Heart left ventricle (tissue), 16 donors: Measurements from ENCODE around the gene ADAMTSL5. TPM values are rescaled to one million over a fixed set of nuclear protein-coding genes. Genes with fewer than 3 reads are reported as not detected.
"Not testable (repeated sequence)": the region's sequence is repeated elsewhere in the genome, so short reads cannot be mapped to it uniquely, and the experiment has no call there.

Experiments
- ATAC-seq, 4 donors: fragments of 200-7000 bp; cut with Tn5 transposase; one replicate each; pipeline ENCODE4 v1.9.1; 2020 to 2022; ENCODE audit warnings: moderate library complexity in 4 of 4, mild to moderate bottlenecking in 3 of 4, moderate number of reproducible peaks in 1 of 4
- DNase-seq, 5 donors: peaks; one replicate each; pipeline ENCODE4 v3.0.0-alpha.2; 2020
- H3K27ac ChIP-seq, 12 donors: fragments of 200-600 bp; sonication (generic) in 4 of 12; one replicate each; pipeline versions ENCODE4 v1.5.0 to v1.8.0; 2016 to 2022; ENCODE audit warnings: mild to moderate bottlenecking in 2 of 12
- H3K27me3 ChIP-seq, 9 donors: fragments of 200-600 bp; sonication (generic) in 2 of 9; one replicate each; pipeline versions ENCODE4 v1.5.1 to v1.8.0; 2016 to 2022; ENCODE audit warnings: mild to moderate bottlenecking in 3 of 9
- H3K36me3 ChIP-seq, 9 donors: fragments of 200-600 bp; sonication (generic) in 2 of 9; one replicate each; pipeline versions ENCODE4 v1.5.0 to v1.8.0; 2018 to 2022; ENCODE audit warnings: mild to moderate bottlenecking in 2 of 9
- H3K4me1 ChIP-seq, 12 donors: fragments of 200-600 bp; sonication (generic) in 4 of 12; one replicate each; pipeline versions ENCODE4 v1.5.0 to v1.8.0; 2016 to 2022; ENCODE audit warnings: mild to moderate bottlenecking in 3 of 12
- H3K4me3 ChIP-seq, 12 donors: fragments of 200-600 bp; sonication (generic) in 4 of 12; one replicate each; pipeline versions ENCODE4 v1.5.0 to v1.8.0; 2017 to 2022; ENCODE audit warnings: mild to moderate bottlenecking in 9 of 12, moderate library complexity in 4 of 12
- H3K9me3 ChIP-seq, 12 donors: fragments of 200-600 bp; sonication (generic) in 4 of 12; one replicate each; pipeline versions ENCODE4 v1.5.0 to v1.8.0; 2016 to 2022; ENCODE audit warnings: mild to moderate bottlenecking in 1 of 12
- POLR2A ChIP-seq, 2 donors: fragments of 450-650 bp; IDR thresholded peaks; one replicate each; pipeline ENCODE4 v1.6.1; 2017; ENCODE audit warnings: antibody characterized with exemption in 2 of 2, mild to moderate bottlenecking in 2 of 2, moderate library complexity in 2 of 2
- WGBS, 4 donors: extraction: QIAGEN DNeasy Blood & Tissue Kit in 2 of 4; methylation state at CpG; one replicate each; pipeline versions ENCODE4 v1.1.5 to v1.1.7; 2013 to 2018; 5-methylcytosine and 5-hydroxymethylcytosine counted together
- intact Hi-C, 10 donors: fragments of 100-400 bp; cut with DNase I; formaldehyde crosslinking; loops; one replicate each; pipeline versions ENCODE4 v1.11.1 to v1.14.2; 2022
- polyA plus RNA-seq, 2 donors: library from polyadenylated mRNA; stranded (reverse); fragments of 200-250 nt; gene quantifications; one replicate each; pipeline ENCODE4 v1.2.3, GENCODE V29; 2013
- total RNA-seq, 9 donors: library from RNA; depleted of rRNA in 2 of 9; stranded (reverse); fragments of >200 nt in 2 of 9; fragmentation: NEBNext Ultra II Directional in 3 of 9; extraction: Animal tissue kit (Norgen Biotek cat#: 25700) in 3 of 9; gene quantifications; one replicate each; pipeline versions ENCODE4 v1.1.0 to v1.2.4, GENCODE V29; 2016 to 2023
- TF ChIP-seq, protein P1 (sequence below), 12 donors: fragments of 200-600 bp; sonication (generic) in 4 of 12; IDR thresholded peaks; one replicate each; pipeline versions ENCODE4 v1.5.0 to v1.8.0; 2018 to 2022; ENCODE audit warnings: antibody characterized with exemption in 12 of 12, mild to moderate bottlenecking in 5 of 12
- donor health status: ischemic (EF 13 %, LVEDD 7.1; RV severe dilation, severe dysfunction).
- donor health status: healthy with polysubstance abuse.
- donor health status: DM: no; HTN: yes; CAD: no.
- donor health status: DM: no; HTN: no; CAD: no.
- donor health status: ischemic (EF 25% LVEDD 6.9; RV normal size, moderate dysfunction).
- donor health status: ischemic (EF 25% LVEDD 5.7; RV mildly dilated, moderate dysfunction).
- donor health status: healthy.
- donor health status: DM: yes; HTN: yes; CAD: no.
- donor health status: ischemic (EF 35%, LVEDD 5.7; RV mildly dilated, moderate dysfunction).
- donor health status: nonischemic (EF 11% LVEDD 7.7; RV severe dilation, severe dysfunction).
- donor health status: DM: yes; HTN: yes; CAD: no.
- donor health status: PGD.
- donor health status: ischemic (EF 29% LVEDD 5.4; RV normal size, mild dysfunction).
- donor health status: nonischemic (EF 23%, LVEDD 6.1; RV moderate dilation, normal function).

Gene ADAMTSL5
- total and polyA plus RNA-seq, 11 donors: 20.8 to 53.6 (median 30.2) TPM

DNA sequence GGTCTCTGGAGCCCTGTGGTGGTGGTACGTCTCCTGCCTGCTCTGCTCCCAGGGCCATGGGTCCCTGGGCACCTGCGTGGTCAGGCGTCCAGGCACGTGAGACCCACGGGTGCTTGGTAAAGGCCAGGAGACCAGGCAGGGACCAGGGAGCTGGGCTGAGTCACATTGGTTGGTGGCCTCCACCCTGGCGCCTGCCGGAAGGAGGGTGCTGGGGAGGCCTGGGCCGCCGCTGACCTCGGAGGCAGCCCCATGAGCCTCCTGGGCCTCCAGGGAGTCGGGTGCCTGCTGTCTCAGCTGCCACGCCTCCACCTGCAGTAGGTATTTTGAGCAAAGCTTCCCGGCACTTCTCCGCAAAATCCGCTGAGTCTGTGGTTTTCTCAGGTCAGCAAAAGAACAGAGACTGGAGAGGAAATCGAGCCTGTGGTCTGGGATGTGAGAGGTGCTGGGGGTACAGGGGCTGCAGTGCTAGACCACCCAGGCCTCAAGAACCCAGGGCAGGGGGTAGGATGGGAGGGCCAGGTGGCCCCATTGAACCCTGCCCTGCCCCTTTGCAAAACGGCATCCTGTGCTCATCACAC lies 7.5 kb upstream of the ADAMTSL5 start:
- Histone ChIP-seq H3K27me3 (peaks cover 0 to 28% (median 15%) of the 10 kb centered on the region in 9 donors), H3K4me1 (peaks cover 0 to 20% (median 0%) of the 10 kb centered on the region in 12 donors), H3K27ac (no peak overlapping the region), H3K4me3 (no peak overlapping the region), H3K36me3 (no peaks in the 10 kb centered on the region), H3K9me3 (no peaks in the 10 kb centered on the region)
- ATAC-seq (no peak), DNase-seq (no peak)
- WGBS, 4 donors: 78 to 87% (median 83%) methylated on average over 10 to 17 of the region's 17 CpGs
- intact Hi-C loops: loop anchor here in 2 of 10 donors (10.0 kb wide), 1 partner anchor 235 kb away; the partner anchor contains the start of gene EFNA2 (in 2 of the 2)
- TF ChIP-seq, protein P1, sequence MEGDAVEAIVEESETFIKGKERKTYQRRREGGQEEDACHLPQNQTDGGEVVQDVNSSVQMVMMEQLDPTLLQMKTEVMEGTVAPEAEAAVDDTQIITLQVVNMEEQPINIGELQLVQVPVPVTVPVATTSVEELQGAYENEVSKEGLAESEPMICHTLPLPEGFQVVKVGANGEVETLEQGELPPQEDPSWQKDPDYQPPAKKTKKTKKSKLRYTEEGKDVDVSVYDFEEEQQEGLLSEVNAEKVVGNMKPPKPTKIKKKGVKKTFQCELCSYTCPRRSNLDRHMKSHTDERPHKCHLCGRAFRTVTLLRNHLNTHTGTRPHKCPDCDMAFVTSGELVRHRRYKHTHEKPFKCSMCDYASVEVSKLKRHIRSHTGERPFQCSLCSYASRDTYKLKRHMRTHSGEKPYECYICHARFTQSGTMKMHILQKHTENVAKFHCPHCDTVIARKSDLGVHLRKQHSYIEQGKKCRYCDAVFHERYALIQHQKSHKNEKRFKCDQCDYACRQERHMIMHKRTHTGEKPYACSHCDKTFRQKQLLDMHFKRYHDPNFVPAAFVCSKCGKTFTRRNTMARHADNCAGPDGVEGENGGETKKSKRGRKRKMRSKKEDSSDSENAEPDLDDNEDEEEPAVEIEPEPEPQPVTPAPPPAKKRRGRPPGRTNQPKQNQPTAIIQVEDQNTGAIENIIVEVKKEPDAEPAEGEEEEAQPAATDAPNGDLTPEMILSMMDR (IDR thresholded peaks at IDR 0.05): no peak
- no peak for TF ChIP-seq POLR2A (IDR thresholded peaks at IDR 0.05)

DNA sequence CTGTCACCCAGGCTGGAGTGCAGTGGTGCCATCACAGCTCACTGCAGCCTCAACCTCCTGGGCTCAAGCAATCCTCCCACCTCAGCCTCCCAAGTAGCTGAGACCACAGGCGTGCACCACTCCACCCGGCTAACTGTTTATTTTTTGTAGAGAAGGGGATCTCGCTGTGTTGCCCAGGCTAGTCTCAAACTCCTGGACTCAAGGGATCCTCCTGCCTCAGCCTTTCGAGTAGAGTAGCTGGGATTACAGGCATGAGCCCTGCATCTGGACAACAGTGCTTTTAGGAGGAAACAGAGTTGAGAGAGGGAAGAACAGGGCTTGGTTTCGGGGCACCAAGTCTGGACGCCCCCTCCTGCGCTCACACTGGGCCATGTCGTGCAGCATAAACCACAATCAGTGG lies 7.0 kb upstream of the ADAMTSL5 start:
- DNase-seq, H3K36me3 ChIP-seq, ATAC-seq, H3K4me3 ChIP-seq, H3K9me3 ChIP-seq, H3K27ac ChIP-seq: not testable (repeated sequence)
- intact Hi-C loops: loop anchor here in 4 of 10 donors (5.0 to 10.0 kb wide), 3 partner anchors 235 to 245 kb away; partner anchors contain the start of genes EFNA2 (in 2 of the 4) and FAM174C (in 1 of the 4)
- 80 to 90% (median 85%) methylated on average over 7 to 8 of the region's 8 CpGs for WGBS, 4 donors
- H3K27me3 ChIP-seq: peaks cover 0 to 27% (median 13%) of the 10 kb centered on the region in 9 donors
- peaks cover 0 to 20% (median 0%) of the 10 kb centered on the region in 12 donors for H3K4me1 ChIP-seq

GRCh38 chr19:1518471-1518870 lies 5.7 kb upstream of the ADAMTSL5 start:
- 80 to 91% (median 84%) methylated on average over 4 of the region's 4 CpGs for WGBS, 4 donors
- no peak for TF ChIP-seq POLR2A (IDR thresholded peaks at IDR 0.05)
- TF ChIP-seq, protein P1 (IDR thresholded peaks at IDR 0.05): no peak
- H3K27ac ChIP-seq: no peak overlapping the region
- DNase-seq: no peak
- ATAC-seq: no peak
- no peak overlapping the region for H3K4me3 ChIP-seq
- no peaks in the 10 kb centered on the region for H3K9me3 ChIP-seq
- intact Hi-C loops: loop anchor here in 2 of 10 donors (5.0 to 10.0 kb wide), 2 partner anchors 236 to 244 kb away; partner anchors contain the start of gene FAM174C (in 1 of the 2)
- no peaks in the 10 kb centered on the region for H3K36me3 ChIP-seq
- H3K27me3 ChIP-seq: peaks cover 0 to 26% (median 8%) of the 10 kb centered on the region in 9 donors
- H3K4me1 ChIP-seq: peaks cover 0 to 16% (median 3%) of the 10 kb centered on the region in 12 donors

DNA sequence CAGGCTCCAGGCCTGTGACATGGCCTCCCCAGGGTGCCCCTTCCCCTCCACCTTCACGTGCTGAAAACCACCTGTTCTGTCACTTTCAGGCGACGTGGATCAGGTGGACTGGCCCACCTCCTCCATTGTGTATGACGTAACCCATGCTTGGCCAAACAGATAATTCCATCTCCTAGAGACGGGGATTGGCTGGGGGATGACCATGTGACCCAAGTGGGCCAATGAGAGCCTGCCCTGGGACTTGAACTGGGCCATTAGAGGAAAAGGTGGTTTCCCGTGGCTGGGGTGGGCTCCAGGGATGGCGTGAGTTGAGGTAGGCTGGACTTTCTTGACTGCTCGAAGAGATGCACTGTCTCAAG lies 3.6 kb upstream of the ADAMTSL5 start:
- H3K27me3 ChIP-seq: peaks cover 0 to 28% (median 5%) of the 10 kb centered on the region in 9 donors

More for the DNA sequence above, 3.6 kb upstream of the ADAMTSL5 start:
- no peak overlapping the region for H3K27ac ChIP-seq
- intact Hi-C loops: loop anchor here in 2 of 10 donors (5.0 to 10.0 kb wide), 2 partner anchors 234 to 242 kb away; partner anchors contain the start of gene FAM174C (in 1 of the 2)
- 74 to 85% (median 80%) methylated on average over 8 of the region's 8 CpGs for WGBS, 4 donors
- H3K4me1 ChIP-seq: peaks cover 0 to 28% (median 7%) of the 10 kb centered on the region in 12 donors
- DNase-seq (no peak), ATAC-seq (no peak)
- TF ChIP-seq, protein P1 (IDR thresholded peaks at IDR 0.05): no peak
- no peak for TF ChIP-seq POLR2A (IDR thresholded peaks at IDR 0.05)
- no peaks in the 10 kb centered on the region for H3K36me3 ChIP-seq
- H3K4me3 ChIP-seq: no peak overlapping the region
- H3K9me3 ChIP-seq: no peaks in the 10 kb centered on the region
